Parathyroid adenoma (tissue), 2 donors: ENCODE results near the gene NTN1.
A peak's percentile ranks its signal among the peaks of the same experiment; 100 is the strongest.

Experiments used
- H2AFZ ChIP-seq: fragments of 300-600 bp; sonication (generic); one replicate; pipeline ENCODE4 v1.7.0; 2017; ENCODE audit warnings: antibody characterized with exemption, mild to moderate bottlenecking
- H3K27ac ChIP-seq: fragments of 300-600 bp; sonication (generic); one replicate; pipeline ENCODE4 v1.7.0; 2017
- H3K27me3 ChIP-seq: fragments of 300-600 bp; sonication (generic); one replicate; pipeline ENCODE4 v1.7.0; 2017; ENCODE audit warnings: low read length; ENCODE audit not compliant: control insufficient read depth, insufficient read depth
- H3K36me3 ChIP-seq: fragments of 300-600 bp; sonication (generic); one replicate; pipeline ENCODE4 v1.7.0; 2017; ENCODE audit warnings: low read length; ENCODE audit not compliant: control insufficient read depth, insufficient read depth
- H3K4me1 ChIP-seq: fragments of 300-600 bp; sonication (generic); one replicate; pipeline ENCODE4 v1.7.0; 2017; ENCODE audit warnings: control low read depth
- H3K4me2 ChIP-seq: fragments of 300-600 bp; sonication (generic); one replicate; pipeline ENCODE4 v1.7.0; 2017; ENCODE audit warnings: low read length
- H3K4me3 ChIP-seq: fragments of 300-600 bp; sonication (generic); one replicate; pipeline ENCODE4 v1.7.0; 2017; ENCODE audit warnings: low read depth, low read length
- H3K79me2 ChIP-seq: fragments of 300-600 bp; sonication (generic); one replicate; pipeline ENCODE4 v1.7.0; 2017; ENCODE audit warnings: control low read depth
- H3K9ac ChIP-seq: fragments of 300-600 bp; sonication (generic); one replicate; pipeline ENCODE4 v1.7.0; 2017; ENCODE audit warnings: mild to moderate bottlenecking
- H3K9me3 ChIP-seq: fragments of 300-600 bp; sonication (generic); one replicate; pipeline ENCODE4 v1.7.0; 2017; ENCODE audit warnings: low read length; ENCODE audit not compliant: control insufficient read depth
- TF ChIP-seq, protein P1 (sequence below): fragments of 300-600 bp; sonication (generic); IDR thresholded peaks from one replicate; pipeline ENCODE4 v1.7.0; 2017; ENCODE audit warnings: antibody characterized with exemption, mild to moderate bottlenecking
- donor health status: primary hyperparathyroidism.

Gene NTN1

DNA sequence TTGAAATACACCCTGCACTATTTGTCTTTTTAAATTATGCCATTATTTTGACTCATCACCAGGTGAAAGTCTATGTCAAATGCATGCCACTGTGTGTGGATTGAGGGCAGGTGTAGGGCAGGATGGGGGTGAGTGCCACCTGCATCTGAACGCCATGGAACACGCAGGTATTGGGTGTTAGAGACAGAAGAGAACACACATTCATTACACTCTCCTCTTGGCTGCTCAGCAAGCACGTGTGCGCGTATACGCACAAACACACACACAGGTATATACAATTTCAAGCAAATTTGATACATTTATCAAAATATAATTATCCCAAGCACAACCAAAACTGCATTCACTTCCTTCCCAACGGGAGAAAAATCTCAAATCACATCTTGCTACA lies 268.9 kb downstream of the NTN1 start:
- no peaks in the 10 kb centered on the region for H3K36me3 ChIP-seq
- H3K9ac ChIP-seq, result no peak overlapping the region
- TF ChIP-seq, protein P1, sequence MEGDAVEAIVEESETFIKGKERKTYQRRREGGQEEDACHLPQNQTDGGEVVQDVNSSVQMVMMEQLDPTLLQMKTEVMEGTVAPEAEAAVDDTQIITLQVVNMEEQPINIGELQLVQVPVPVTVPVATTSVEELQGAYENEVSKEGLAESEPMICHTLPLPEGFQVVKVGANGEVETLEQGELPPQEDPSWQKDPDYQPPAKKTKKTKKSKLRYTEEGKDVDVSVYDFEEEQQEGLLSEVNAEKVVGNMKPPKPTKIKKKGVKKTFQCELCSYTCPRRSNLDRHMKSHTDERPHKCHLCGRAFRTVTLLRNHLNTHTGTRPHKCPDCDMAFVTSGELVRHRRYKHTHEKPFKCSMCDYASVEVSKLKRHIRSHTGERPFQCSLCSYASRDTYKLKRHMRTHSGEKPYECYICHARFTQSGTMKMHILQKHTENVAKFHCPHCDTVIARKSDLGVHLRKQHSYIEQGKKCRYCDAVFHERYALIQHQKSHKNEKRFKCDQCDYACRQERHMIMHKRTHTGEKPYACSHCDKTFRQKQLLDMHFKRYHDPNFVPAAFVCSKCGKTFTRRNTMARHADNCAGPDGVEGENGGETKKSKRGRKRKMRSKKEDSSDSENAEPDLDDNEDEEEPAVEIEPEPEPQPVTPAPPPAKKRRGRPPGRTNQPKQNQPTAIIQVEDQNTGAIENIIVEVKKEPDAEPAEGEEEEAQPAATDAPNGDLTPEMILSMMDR, result no peak
- H3K4me1 ChIP-seq, result no peaks in the 10 kb centered on the region
- no peak overlapping the region for H2AFZ ChIP-seq
- no peak overlapping the region for H3K4me2 ChIP-seq
- H3K79me2 ChIP-seq, result no peaks in the 10 kb centered on the region
- H3K9me3 ChIP-seq, result no peaks in the 10 kb centered on the region
- no peak overlapping the region for H3K27ac ChIP-seq
- no peak overlapping the region for H3K4me3 ChIP-seq
- H3K27me3 ChIP-seq, result no peaks in the 10 kb centered on the region

DNA sequence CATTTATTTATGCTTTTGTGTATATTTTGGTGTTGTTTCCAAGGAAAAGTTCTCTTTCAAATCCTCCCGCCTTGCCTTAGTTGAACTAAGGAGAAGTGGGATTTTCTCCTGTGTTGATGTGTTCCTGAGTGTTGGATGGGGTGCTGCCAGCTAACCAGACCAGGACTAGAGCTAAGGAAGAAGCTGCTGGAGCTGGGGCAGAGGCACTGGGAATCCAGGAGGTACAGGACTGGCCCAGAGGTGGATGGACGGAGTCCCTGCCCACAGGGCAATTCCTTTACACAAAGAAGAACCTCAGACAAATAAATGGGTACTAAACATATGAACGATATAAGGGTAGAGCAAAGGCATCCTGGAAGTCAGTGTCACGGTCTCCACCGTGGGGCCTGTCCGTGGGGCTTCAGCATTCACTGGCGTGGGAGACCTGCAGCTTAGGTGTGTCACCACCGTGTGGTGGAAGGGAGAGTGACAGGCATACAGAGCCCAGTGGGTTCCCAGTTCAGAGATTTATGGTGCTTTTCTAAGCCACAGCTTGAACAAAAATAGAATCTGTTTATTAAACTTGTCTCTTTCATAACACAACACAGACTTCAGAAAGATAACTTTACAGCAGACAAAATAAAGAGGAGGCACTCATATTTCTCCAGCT lies 270.7 kb downstream of the NTN1 start:
- no peak overlapping the region for H2AFZ ChIP-seq
- H3K4me2 ChIP-seq, result no peak overlapping the region
- no peaks in the 10 kb centered on the region for H3K9me3 ChIP-seq
- no peak overlapping the region for H3K27ac ChIP-seq
- H3K9ac ChIP-seq, result no peak overlapping the region
- no peaks in the 10 kb centered on the region for H3K4me1 ChIP-seq
- no peak overlapping the region for H3K4me3 ChIP-seq
- H3K79me2 ChIP-seq, result no peaks in the 10 kb centered on the region
- H3K27me3 ChIP-seq, result no peaks in the 10 kb centered on the region
- H3K36me3 ChIP-seq, result no peaks in the 10 kb centered on the region
- TF ChIP-seq, protein P1, result peak; percentile 52

DNA sequence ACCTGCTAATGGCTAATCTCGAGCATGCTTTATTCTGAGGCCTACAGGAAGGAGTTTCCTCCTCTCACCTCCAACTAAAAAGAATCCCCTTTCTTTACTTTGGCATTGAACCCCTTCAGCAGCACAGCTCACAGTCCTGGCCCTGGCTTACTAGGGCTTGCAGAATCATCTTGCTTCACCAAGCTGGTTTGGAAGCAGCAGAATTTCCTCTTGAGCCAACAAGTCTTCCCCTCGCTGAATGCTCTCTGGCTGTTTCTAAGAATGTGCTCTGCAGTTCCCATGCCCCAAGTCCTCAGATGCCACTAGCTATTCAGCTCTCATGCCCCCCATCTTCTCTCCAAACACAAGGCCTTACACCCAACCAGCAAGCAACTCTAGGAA lies 271.2 kb downstream of the NTN1 start:
- no peak overlapping the region for H3K9ac ChIP-seq
- H3K27me3 ChIP-seq, result no peaks in the 10 kb centered on the region
- H3K27ac ChIP-seq, result no peak overlapping the region

More for the DNA sequence above, 271.2 kb downstream of the NTN1 start:
- Histone ChIP-seq H3K4me1 (no peaks in the 10 kb centered on the region), H3K36me3 (no peaks in the 10 kb centered on the region), H3K4me3 (no peak overlapping the region), H3K9me3 (no peaks in the 10 kb centered on the region), H2AFZ (no peak overlapping the region), H3K79me2 (no peaks in the 10 kb centered on the region), H3K4me2 (no peak overlapping the region)
- TF ChIP-seq, protein P1, result no peak
